Heart right ventricle (tissue), 16 donors: ENCODE data around the gene NR3C1. TPM values are rescaled to one million over a fixed set of nuclear protein-coding genes. Genes with fewer than 3 reads are reported as not detected.
A peak's percentile ranks its signal among the peaks of the same experiment; 100 is the strongest.

Experiments used
- ATAC-seq, 8 donors: fragments of 200-7000 bp; cut with Tn5 transposase; one replicate each; pipeline ENCODE4 v1.9.1; 2020; ENCODE audit warnings: mild to moderate bottlenecking in 8 of 8, moderate library complexity in 8 of 8, moderate number of reproducible peaks in 1 of 8
- DNase-seq, 2 donors: peaks; one replicate each; pipeline ENCODE4 v3.0.0-alpha.2; 2020
- H3K27ac ChIP-seq, 10 donors: fragments of 200-600 bp; sonication (generic) in 2 of 10; one replicate each; pipeline versions ENCODE4 v1.5.0 to v1.8.0; 2020 to 2022; ENCODE audit warnings: mild to moderate bottlenecking in 3 of 10
- H3K27me3 ChIP-seq, 7 donors: fragments of 200-600 bp; one replicate each; pipeline ENCODE4 v1.8.0; 2021 to 2022; ENCODE audit warnings: mild to moderate bottlenecking in 2 of 7
- H3K36me3 ChIP-seq, 9 donors: fragments of 200-600 bp; sonication (generic) in 1 of 9; one replicate each; pipeline versions ENCODE4 v1.5.0 to v1.8.0; 2020 to 2022; ENCODE audit warnings: mild to moderate bottlenecking in 2 of 9
- H3K4me1 ChIP-seq, 9 donors: fragments of 200-600 bp; sonication (generic) in 1 of 9; one replicate each; pipeline versions ENCODE4 v1.5.0 to v1.8.0; 2020 to 2022; ENCODE audit warnings: mild to moderate bottlenecking in 4 of 9
- H3K4me3 ChIP-seq, 10 donors: fragments of 200-600 bp; sonication (generic) in 2 of 10; one replicate each; pipeline versions ENCODE4 v1.5.0 to v1.8.0; 2020 to 2022; ENCODE audit warnings: mild to moderate bottlenecking in 7 of 10, moderate library complexity in 2 of 10
- H3K9me3 ChIP-seq, 11 donors: fragments of 200-600 bp in 10 of 11; sonication (generic) in 2 of 11; one replicate each; pipeline versions ENCODE4 v1.5.0 to v1.8.0; 2013 to 2022; ENCODE audit warnings: mild to moderate bottlenecking in 2 of 11, control low read depth in 1 of 11, moderate library complexity in 1 of 11
- CTCF ChIP-seq, 9 donors: fragments of 200-600 bp; sonication (generic) in 2 of 9; IDR thresholded peaks; one replicate each; pipeline versions ENCODE4 v1.5.0 to v1.8.0; 2021 to 2022; ENCODE audit warnings: antibody characterized with exemption in 9 of 9, mild to moderate bottlenecking in 5 of 9, moderate library complexity in 1 of 9
- WGBS, 2 donors: extraction: QIAGEN DNeasy Blood & Tissue Kit; methylation state at CpG; one replicate each; pipeline ENCODE4 v1.1.7; 2013; ENCODE audit warnings: inconsistent platforms in 1 of 2; 5-methylcytosine and 5-hydroxymethylcytosine counted together
- intact Hi-C, 10 donors: fragments of 100-400 bp; cut with DNase I; formaldehyde crosslinking; loops; one replicate each; pipeline versions ENCODE4 v1.11.1 to v1.14.2; 2022
- long read RNA-seq, 3 donors: library from polyadenylated mRNA; unstranded; transcript quantifications; one replicate each; pipeline ENCODE4 v2.0.0, GENCODE V29; 2020 to 2021
- polyA plus RNA-seq, 2 donors: library from polyadenylated mRNA; stranded (reverse); fragments of 200-250 nt; gene quantifications; one replicate each; pipeline ENCODE4 v1.2.3, GENCODE V29; 2013
- total RNA-seq, 10 donors: library from RNA; stranded (reverse); fragmentation: NEBNext Ultra II Directional in 3 of 10; extraction: Animal tissue kit (Norgen Biotek cat#: 25700) in 3 of 10; gene quantifications; one replicate each; pipeline versions ENCODE4 v1.2.1 to v1.2.4, GENCODE V29; 2021 to 2023
- donor health status: Arrhythmogenic right ventricular cardiomyopathy.
- donor health status: ischemic (EF 13 %, LVEDD 7.1; RV severe dilation, severe dysfunction).
- donor health status: healthy with polysubstance abuse.
- donor health status: DM: no; HTN: yes; CAD: no.
- donor health status: DM: no; HTN: no; CAD: no.
- donor health status: ischemic (EF 25% LVEDD 6.9; RV normal size, moderate dysfunction).
- donor health status: ischemic (EF 25% LVEDD 5.7; RV mildly dilated, moderate dysfunction).
- donor health status: healthy.
- donor health status: DM: yes; HTN: yes; CAD: no.
- donor health status: Ischemic cardiomyopathy.
- donor health status: ischemic (EF 35%, LVEDD 5.7; RV mildly dilated, moderate dysfunction).
- donor health status: nonischemic (EF 11% LVEDD 7.7; RV severe dilation, severe dysfunction).
- donor health status: DM: yes; HTN: yes; CAD: no.
- donor health status: PGD.
- donor health status: ischemic (EF 29% LVEDD 5.4; RV normal size, mild dysfunction).
- donor health status: nonischemic (EF 23%, LVEDD 6.1; RV moderate dilation, normal function).

NR3C1 gene
- 10 to 100 TPM; 31.1 to 62.3 (median 47.6) TPM for total RNA-seq
- polyA plus RNA-seq = 10 to 100 TPM; 11.0 to 14.5 TPM
- long read RNA-seq, donor 1, full-length matches to known transcripts = 23 of 113 reads
- long read RNA-seq, donor 1, partial matches to known transcripts = 80 of 113 reads
- long read RNA-seq, donor 1, other reads (novel, unspliced or antisense) = 10 of 113 reads
- long read RNA-seq, donor 2, full-length matches to known transcripts = 17 of 90 reads
- long read RNA-seq, donor 2, partial matches to known transcripts = 64 of 90 reads
- long read RNA-seq, donor 2, other reads (novel, unspliced or antisense) = 9 of 90 reads
- long read RNA-seq, donor 3, full-length matches to known transcripts = 14 of 61 reads
- long read RNA-seq, donor 3, partial matches to known transcripts = 39 of 61 reads
- long read RNA-seq, donor 3, other reads (novel, unspliced or antisense) = 8 of 61 reads

DNA sequence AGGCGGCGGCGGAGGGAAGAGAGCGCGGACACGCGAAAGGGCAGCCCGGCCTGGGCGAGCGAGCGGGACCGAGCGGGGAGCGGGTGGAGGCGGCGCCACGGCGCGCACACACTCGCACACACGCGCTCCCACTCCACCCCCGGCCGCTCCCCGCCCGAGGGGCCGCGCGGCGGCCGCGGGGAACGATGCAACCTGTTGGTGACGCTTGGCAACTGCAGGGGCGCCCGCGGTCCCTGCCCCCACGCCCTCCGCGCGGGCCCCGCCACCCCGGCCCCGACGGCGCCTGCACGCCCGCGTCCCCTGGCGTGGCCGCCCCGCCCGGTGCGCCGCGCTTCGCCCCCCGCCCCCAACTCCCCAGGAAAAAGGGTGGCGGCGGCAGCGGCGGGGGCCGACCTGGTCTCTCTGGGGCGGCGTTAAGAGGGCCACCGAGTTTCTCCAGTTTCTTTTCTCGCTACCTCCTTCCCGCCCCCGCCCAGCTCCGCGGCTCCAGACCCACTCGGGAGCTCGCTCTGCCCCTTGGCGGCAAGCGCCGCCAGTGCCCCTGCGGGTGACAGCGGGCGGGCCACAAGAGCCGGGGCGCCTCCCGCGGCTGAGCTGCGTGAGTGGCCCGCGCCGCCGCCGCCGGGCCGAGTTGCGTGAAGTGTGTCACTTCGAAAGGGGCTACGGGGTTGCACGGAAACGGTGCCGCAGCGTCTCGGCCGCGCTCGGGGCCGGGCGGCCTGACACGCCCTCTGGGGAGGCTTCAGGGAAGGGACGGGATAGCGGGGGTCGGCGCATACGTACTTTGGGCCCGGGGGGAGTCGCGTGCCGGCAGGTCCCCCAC is at the start of gene NR3C1:
Gene NR3C1, minus strand, starts transcription at position 94 of the 823 bp plus-strand sequence. CDS start 2,847 bp downstream, outside the sequence.
- peaks cover 0 to 39% (median 18%) of the 10 kb centered on the region in 9 donors for H3K4me1 ChIP-seq
- H3K27ac ChIP-seq = peak within 1 kb of the TSS; percentile 96 to 100 (median 99)
- H3K27me3 ChIP-seq = no peaks in the 10 kb centered on the region
- DNase-seq (peak; percentile 88 to 91), ATAC-seq (peak; percentile 68 to 91 (median 78))
- peak within 1 kb of the TSS; percentile 65 to 97 (median 88) for H3K4me3 ChIP-seq
- WGBS, 2 donors = 1% methylated on average over 75 to 112 of the region's 114 CpGs
- intact Hi-C loops = loop anchor here (2.0 to 10.0 kb wide), 25 partner anchors 87 to 741 kb away; no protein-coding TSS in a partner anchor
- H3K9me3 ChIP-seq = no peaks in the 10 kb centered on the region
- peak; percentile 50 to 86 (median 63) for TF ChIP-seq CTCF (IDR thresholded peaks at IDR 0.05)
- peaks cover 0 to 16% (median 0%) of the 10 kb centered on the region in 9 donors for H3K36me3 ChIP-seq

GRCh38 chr5:143449772-143450171 is 46.3 kb upstream of the NR3C1 start:
- Histone ChIP-seq H3K36me3 (no peaks in the 10 kb centered on the region), H3K9me3 (no peaks in the 10 kb centered on the region), H3K27ac (no peak overlapping the region), H3K4me3 (no peak overlapping the region), H3K27me3 (no peaks in the 10 kb centered on the region), H3K4me1 (peaks cover 0 to 13% (median 0%) of the 10 kb centered on the region in 9 donors)
- no peak for ATAC-seq
- no peak for TF ChIP-seq CTCF (IDR thresholded peaks at IDR 0.05)
- 95 to 96% methylated on average over 5 of the region's 5 CpGs for WGBS, 2 donors
- DNase-seq = no peak
- intact Hi-C loops = loop anchor here in 1 of 10 donors (10.0 kb wide), 1 partner anchor 195 kb away; no protein-coding TSS in a partner anchor

DNA sequence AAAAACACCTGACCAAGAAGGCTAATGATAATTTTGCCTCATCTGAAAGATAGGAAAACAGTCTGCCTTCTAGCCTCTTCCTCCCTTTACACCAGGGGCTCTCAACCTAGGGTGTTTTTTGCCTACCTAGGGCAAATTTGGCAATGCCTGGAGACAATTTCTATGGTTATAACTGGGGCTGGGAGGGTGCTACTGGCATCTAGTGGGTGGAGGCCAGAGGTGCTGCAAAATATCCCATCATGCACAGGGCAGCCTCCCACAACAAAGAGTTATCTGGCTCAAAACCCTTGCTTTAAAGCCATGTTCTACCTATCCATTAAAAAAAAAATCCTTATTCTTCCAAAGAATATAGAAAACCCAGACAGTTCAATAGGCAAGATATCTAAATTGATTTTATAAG is 45.0 kb upstream of the NR3C1 start:
- no peaks in the 10 kb centered on the region for H3K27me3 ChIP-seq
- intact Hi-C loops = no loop called here
- ATAC-seq (no peak), DNase-seq (no peak)
- no peaks in the 10 kb centered on the region for H3K9me3 ChIP-seq
- H3K4me3 ChIP-seq = no peak overlapping the region
- TF ChIP-seq CTCF (IDR thresholded peaks at IDR 0.05) = no peak
- no peaks in the 10 kb centered on the region for H3K36me3 ChIP-seq
- peaks cover 0 to 13% (median 0%) of the 10 kb centered on the region in 9 donors for H3K4me1 ChIP-seq
- no peak overlapping the region for H3K27ac ChIP-seq

- 98% methylated on average over 1 of the region's 1 CpG for WGBS, 2 donors
- ATAC-seq (no peak), DNase-seq (no peak)
- H3K27me3 ChIP-seq = no peaks in the 10 kb centered on the region
- peaks cover 0 to 13% (median 0%) of the 10 kb centered on the region in 9 donors for H3K4me1 ChIP-seq
- H3K4me3 ChIP-seq = no peak overlapping the region
- H3K36me3 ChIP-seq = no peaks in the 10 kb centered on the region
- no peaks in the 10 kb centered on the region for H3K9me3 ChIP-seq
- H3K27ac ChIP-seq = no peak overlapping the region
- TF ChIP-seq CTCF (IDR thresholded peaks at IDR 0.05) = no peak
- intact Hi-C loops = no loop called here
Observed at GRCh38 chr5:143447983-143448382, 44.5 kb upstream of the NR3C1 start.
